ENCODE data around the gene RPRD2. TPM values are rescaled to one million over a fixed set of nuclear protein-coding genes. Genes with fewer than 3 reads are reported as not detected.

The RPRD2 gene
- total and polyA plus RNA-seq, 9 of the 15 experiments (the other 6 are each of a cell fraction or from before 2014, with no cell fraction given) = 1.5 to 21.6 (median 7.7) TPM

DNA sequence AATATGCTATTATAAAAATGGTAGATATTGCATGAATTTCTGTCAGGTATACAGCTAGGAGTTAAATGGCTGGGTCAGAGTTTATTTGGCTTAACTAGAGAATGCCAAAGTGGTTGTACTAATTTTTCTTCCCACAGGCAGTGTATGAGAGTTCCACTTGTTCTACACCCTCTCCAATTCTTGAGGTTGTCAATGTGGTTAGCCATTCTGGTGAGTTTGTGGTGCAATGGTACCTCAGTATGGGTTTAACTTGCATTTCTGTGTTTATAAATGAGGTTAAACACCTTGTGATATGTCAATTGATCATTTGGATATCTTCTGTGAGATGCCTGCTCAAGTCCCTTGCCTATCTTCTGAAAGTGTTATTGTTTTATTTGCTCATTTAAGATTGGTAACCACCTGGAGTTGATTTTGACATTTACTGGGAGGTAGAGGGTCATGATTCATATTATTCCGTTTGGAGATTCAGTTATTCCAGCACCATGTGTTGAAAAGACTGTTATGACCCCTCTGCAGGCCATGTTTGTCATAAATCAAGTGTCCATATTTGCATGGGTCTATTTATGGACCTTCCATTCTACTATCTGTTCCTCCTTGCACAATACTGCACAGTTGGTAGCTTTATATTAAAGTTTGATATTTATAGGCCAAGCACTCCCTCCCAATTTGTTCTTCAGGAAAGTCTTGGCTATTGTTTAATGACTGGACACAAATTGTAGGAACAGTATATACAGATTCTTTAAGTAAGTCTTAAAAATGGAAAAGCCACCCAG lies 157.4 kb downstream of the RPRD2 start:
- intact Hi-C loops (cut with micrococcal nuclease) (no loop called here), in situ Hi-C loops (cut with MboI) (no loop called here)
- no peak overlapping the region for H3K4me3 ChIP-seq
- no peak overlapping the region for H3K9ac ChIP-seq (ENCODE audit: insufficient read depth in 1 of 2, low read depth in 2 of 2, low read length in 2 of 2)
- H2AFZ ChIP-seq (ENCODE audit: low read depth, low read length) = no peak overlapping the region
- FAIRE-seq (no peak), ATAC-seq (no peak), DNase-seq (ENCODE audit: extremely low read depth in 1 of 4, low spot score in 3 of 4) (no peak)
- peaks cover under 1% of the 10 kb centered on the region; the same call in 1 of the 3 replicates for H3K79me2 ChIP-seq (ENCODE audit: control insufficient read depth, insufficient read depth, low read length)
- ChIA-PET POLR2A (interaction anchor here (1.1 kb wide), 1 partner anchor 58 kb away, joined by 3 read pairs; the partner anchor contains the start of gene MCL1), CTCF (ENCODE audit: low intra/inter-chr PET ratio) (no interaction called here)
- no peaks in the 10 kb centered on the region for H3K36me3 ChIP-seq (ENCODE audit: control insufficient read depth, insufficient read depth, low read length)
- no peak overlapping the region for H3K27ac ChIP-seq (ENCODE audit: extremely low read depth, low read depth, low read length)
- H3K4me1 ChIP-seq (replicated peaks in 1 of 2; ENCODE audit: control insufficient read depth in 2 of 2, insufficient read depth in 2 of 2, low read length in 2 of 2) = peaks cover 0 to 5% of the 10 kb centered on the region in 2 experiments; a peak in 3 of 5 replicates
- BruUV-seq (replicated peaks) = no TSS peak
- H4K20me1 ChIP-seq (replicated peaks; ENCODE audit: control insufficient read depth, insufficient read depth, low read length) = no peaks in the 10 kb centered on the region
- WGBS (ENCODE audit: insufficient coverage, low coverage, missing lambda C conversion rate) = 24% methylated on average over 1 of the region's 1 CpG
- H3K27me3 ChIP-seq (ENCODE audit: control insufficient read depth in 2 of 2, insufficient read depth in 2 of 2, low read length in 2 of 2) = no peaks in the 10 kb centered on the region
- H3K4me2 ChIP-seq (ENCODE audit: insufficient read depth, low read length) = no peak overlapping the region
- no peaks in the 10 kb centered on the region for H3K9me3 ChIP-seq (replicated peaks; ENCODE audit: control insufficient read depth, insufficient read depth, low read depth, low read length)
- H3K9me1 ChIP-seq (ENCODE audit: control insufficient read depth, insufficient read depth, low read length) = no peaks in the 10 kb centered on the region
- no peak for TF ChIP-seq PBX2 (CRISPR knock-in tag; IDR thresholded peaks at IDR 0.05; ENCODE audit: low read depth)
- 0 out of 2 replicates have a peak, but pooled peaks have one; percentile 16 for TF ChIP-seq PBX2 (tag; conservative IDR thresholded peaks at IDR 0.05; ENCODE audit: low read depth)
- no peak for TF ChIP-seq SMARCC2 (IDR thresholded peaks at IDR 0.05; ENCODE audit: low read depth)
- no peak for TF ChIP-seq SPI1 (IDR thresholded peaks at IDR 0.05; ENCODE audit: borderline replicate concordance, low read depth, low read length)
- TF ChIP-seq GABPB1 (CRISPR knock-in tag; IDR thresholded peaks at IDR 0.05) = no peak
- no peak for TF ChIP-seq E2F1 (CRISPR knock-in tag; IDR thresholded peaks at IDR 0.05)
- no peak for TF ChIP-seq DLX4 (CRISPR knock-in tag; IDR thresholded peaks at IDR 0.05)
- no peak for TF ChIP-seq LEF1 (IDR thresholded peaks at IDR 0.05)
- TF ChIP-seq ZNF23 (CRISPR knock-in tag; IDR thresholded peaks at IDR 0.05) = no peak
- TF ChIP-seq, protein P1, sequence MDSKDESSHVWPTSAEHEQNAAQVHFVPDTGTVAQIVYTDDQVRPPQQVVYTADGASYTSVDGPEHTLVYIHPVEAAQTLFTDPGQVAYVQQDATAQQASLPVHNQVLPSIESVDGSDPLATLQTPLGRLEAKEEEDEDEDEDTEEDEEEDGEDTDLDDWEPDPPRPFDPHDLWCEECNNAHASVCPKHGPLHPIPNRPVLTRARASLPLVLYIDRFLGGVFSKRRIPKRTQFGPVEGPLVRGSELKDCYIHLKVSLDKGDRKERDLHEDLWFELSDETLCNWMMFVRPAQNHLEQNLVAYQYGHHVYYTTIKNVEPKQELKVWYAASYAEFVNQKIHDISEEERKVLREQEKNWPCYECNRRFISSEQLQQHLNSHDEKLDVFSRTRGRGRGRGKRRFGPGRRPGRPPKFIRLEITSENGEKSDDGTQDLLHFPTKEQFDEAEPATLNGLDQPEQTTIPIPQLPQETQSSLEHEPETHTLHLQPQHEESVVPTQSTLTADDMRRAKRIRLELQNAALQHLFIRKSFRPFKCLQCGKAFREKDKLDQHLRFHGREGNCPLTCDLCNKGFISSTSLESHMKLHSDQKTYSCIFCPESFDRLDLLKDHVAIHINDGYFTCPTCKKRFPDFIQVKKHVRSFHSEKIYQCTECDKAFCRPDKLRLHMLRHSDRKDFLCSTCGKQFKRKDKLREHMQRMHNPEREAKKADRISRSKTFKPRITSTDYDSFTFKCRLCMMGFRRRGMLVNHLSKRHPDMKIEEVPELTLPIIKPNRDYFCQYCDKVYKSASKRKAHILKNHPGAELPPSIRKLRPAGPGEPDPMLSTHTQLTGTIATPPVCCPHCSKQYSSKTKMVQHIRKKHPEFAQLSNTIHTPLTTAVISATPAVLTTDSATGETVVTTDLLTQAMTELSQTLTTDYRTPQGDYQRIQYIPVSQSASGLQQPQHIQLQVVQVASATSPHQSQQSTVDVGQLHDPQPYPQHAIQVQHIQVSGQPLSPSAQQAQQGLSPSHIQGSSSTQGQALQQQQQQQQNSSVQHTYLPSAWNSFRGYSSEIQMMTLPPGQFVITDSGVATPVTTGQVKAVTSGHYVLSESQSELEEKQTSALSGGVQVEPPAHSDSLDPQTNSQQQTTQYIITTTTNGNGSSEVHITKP (IDR thresholded peaks at IDR 0.05; ENCODE audit: partially characterized antibody) = no peak
- TF ChIP-seq ZNF280B (CRISPR knock-in tag; IDR thresholded peaks at IDR 0.05) = no peak
- no peak for TF ChIP-seq TAL1 (IDR thresholded peaks at IDR 0.05)
